ENCODE results near the gene CSRP3. TPM values are rescaled to one million over a fixed set of nuclear protein-coding genes. Genes with fewer than 3 reads are reported as not detected.
A peak's percentile ranks its signal among the peaks of the same experiment; 100 is the strongest.

CSRP3 gene
- polyA plus RNA-seq, 1 donor from 2014 or later = not detected

- peak within 1 kb of the TSS; percentile 70 for H3K4me2 ChIP-seq (ENCODE audit: low read length)
- H3K9me2 ChIP-seq (ENCODE audit: insufficient read depth, low read length) = no peaks in the 10 kb centered on the region
- peaks cover 42% of the 10 kb centered on the region for H3K27me3 ChIP-seq (ENCODE audit: insufficient read depth, low read depth, low read length)
- no peaks in the 10 kb centered on the region for H3K36me3 ChIP-seq (ENCODE audit: insufficient read depth, low read length)
- no peak for TF ChIP-seq CTCF (IDR thresholded peaks at IDR 0.05; ENCODE audit: poor library complexity, severe bottlenecking)
- TF ChIP-seq TAF1 (IDR thresholded peaks at IDR 0.05; ENCODE audit: low read depth) = no peak
- no peak for TF ChIP-seq REST (IDR thresholded peaks at IDR 0.05; ENCODE audit: borderline replicate concordance)
- TF ChIP-seq RAD21 (conservative IDR thresholded peaks at IDR 0.05) = no peak
- peak; percentile 33 for TF ChIP-seq SMC3 (conservative IDR thresholded peaks at IDR 0.05; ENCODE audit: poor library complexity)
- TF ChIP-seq POLR2AphosphoS5 (IDR thresholded peaks at IDR 0.05) = peak; percentile 11
- TF ChIP-seq EP300 (conservative IDR thresholded peaks at IDR 0.05; ENCODE audit: poor library complexity, severe bottlenecking) = no peak
- peak; percentile 95 for TF ChIP-seq MXI1 (conservative IDR thresholded peaks at IDR 0.05; ENCODE audit: poor library complexity, severe bottlenecking)
- no peak for TF ChIP-seq EZH2 (IDR thresholded peaks at IDR 0.05; ENCODE audit: borderline replicate concordance, insufficient read depth, low read length, poor library complexity, severe bottlenecking)
- peak within 1 kb of the TSS; percentile 84 for H3K4me3 ChIP-seq (ENCODE audit: low read length)
- H3K9me3 ChIP-seq (ENCODE audit: low read length) = no peaks in the 10 kb centered on the region
- no peak within 1 kb of the TSS for H3K9ac ChIP-seq (ENCODE audit: low read length)
- no peaks in the 10 kb centered on the region for H3F3A ChIP-seq (ENCODE audit: insufficient read depth, low read length, poor library complexity, severe bottlenecking)
- no peaks in the 10 kb centered on the region for H4K20me1 ChIP-seq (ENCODE audit: insufficient read depth)
- H2AFZ ChIP-seq (ENCODE audit: low read depth, low read length) = no peak within 1 kb of the TSS
- no peak within 1 kb of the TSS for H3K27ac ChIP-seq (ENCODE audit: low read length)
- no peaks in the 10 kb centered on the region for H3K79me2 ChIP-seq (replicated peaks; ENCODE audit: insufficient read depth, low read length)
Measured at GRCh38 chr11:19240420-19241259, 38.9 kb upstream of the CSRP3 start, which contains the start of gene E2F8. E2F8 (minus strand) TSS chr11:19240945; CDS start chr11:19240121, 824 bp downstream.

- no peak overlapping the region for H3K9ac ChIP-seq (ENCODE audit: low read length)
- no peaks in the 10 kb centered on the region for H3K79me2 ChIP-seq (replicated peaks; ENCODE audit: insufficient read depth, low read length)
- no peak overlapping the region for H2AFZ ChIP-seq (ENCODE audit: low read depth, low read length)
- H3K9me3 ChIP-seq (ENCODE audit: low read length) = no peaks in the 10 kb centered on the region
- no peaks in the 10 kb centered on the region for H3K36me3 ChIP-seq (ENCODE audit: insufficient read depth, low read length)
- peaks cover 35% of the 10 kb centered on the region for H3K27me3 ChIP-seq (ENCODE audit: insufficient read depth, low read depth, low read length)
- H3K4me2 ChIP-seq (ENCODE audit: low read length) = no peak overlapping the region
- no peaks in the 10 kb centered on the region for H3K9me2 ChIP-seq (ENCODE audit: insufficient read depth, low read length)
- H3F3A ChIP-seq (ENCODE audit: insufficient read depth, low read length, poor library complexity, severe bottlenecking) = no peaks in the 10 kb centered on the region
- no peak overlapping the region for H3K4me3 ChIP-seq (ENCODE audit: low read length)
- H4K20me1 ChIP-seq (ENCODE audit: insufficient read depth) = no peaks in the 10 kb centered on the region
- TF ChIP-seq CTCF (IDR thresholded peaks at IDR 0.05; ENCODE audit: poor library complexity, severe bottlenecking) (no peak), EZH2 (IDR thresholded peaks at IDR 0.05; ENCODE audit: borderline replicate concordance, insufficient read depth, low read length, poor library complexity, severe bottlenecking) (no peak), TAF1 (IDR thresholded peaks at IDR 0.05; ENCODE audit: low read depth) (no peak)
- H3K27ac ChIP-seq (ENCODE audit: low read length) = no peak overlapping the region
Measured at GRCh38 chr11:19239039-19239438, 37.3 kb upstream of the CSRP3 start.
